Lung (tissue), 12 donors: Measurements from ENCODE around the gene CIC. TPM values are rescaled to one million over a fixed set of nuclear protein-coding genes. Genes with fewer than 3 reads are reported as not detected.

Experiments used
- ATAC-seq: fragments of 200-7000 bp; cut with Tn5 transposase; one replicate; pipeline ENCODE4 v1.9.1; 2020; ENCODE audit warnings: moderate number of reproducible peaks; ENCODE audit not compliant: insufficient read depth, low FRiP score
- DNase-seq, 3 donors: peaks; one replicate each; pipeline ENCODE4 v3.0.0-alpha.2; 2013 to 2017
- H3K27ac ChIP-seq, 2 donors: one replicate each; pipeline ENCODE4 v1.5.1; 2013; ENCODE audit warnings: mild to moderate bottlenecking in 2 of 2, moderate library complexity in 2 of 2, control low read depth in 1 of 2, inconsistent platforms in 1 of 2, low read depth in 1 of 2, low read length in 1 of 2
- H3K27me3 ChIP-seq, 3 donors: one replicate each; pipeline ENCODE4 v1.5.1; 2013; ENCODE audit warnings: low read length in 2 of 3; ENCODE audit not compliant: control insufficient read depth in 3 of 3, insufficient read depth in 3 of 3
- H3K36me3 ChIP-seq, 4 donors: one replicate each; pipeline ENCODE4 v1.5.1; 2013; ENCODE audit warnings: low read length in 4 of 4, mild to moderate bottlenecking in 1 of 4, moderate library complexity in 1 of 4; ENCODE audit not compliant: control insufficient read depth in 4 of 4, insufficient read depth in 4 of 4
- H3K4me1 ChIP-seq, 5 donors: one replicate each; pipeline ENCODE4 v1.5.1; 2013; ENCODE audit warnings: low read length in 5 of 5, mild to moderate bottlenecking in 2 of 5, moderate library complexity in 1 of 5; ENCODE audit not compliant: control insufficient read depth in 5 of 5, insufficient read depth in 5 of 5
- H3K4me3 ChIP-seq: one replicate; pipeline ENCODE4 v1.5.1; 2013; ENCODE audit warnings: mild to moderate bottlenecking, control low read depth, moderate library complexity
- H3K9ac ChIP-seq, 2 donors: one replicate each; pipeline ENCODE4 v1.5.1; 2013; ENCODE audit warnings: low read length in 2 of 2, control low read depth in 1 of 2; ENCODE audit not compliant: insufficient read depth in 1 of 2
- H3K9me3 ChIP-seq, 4 donors: one replicate each; pipeline ENCODE4 v1.5.1; 2013; ENCODE audit warnings: low read length in 3 of 4, mild to moderate bottlenecking in 1 of 4, moderate library complexity in 1 of 4; ENCODE audit not compliant: control insufficient read depth in 4 of 4, insufficient read depth in 3 of 4
- CTCF ChIP-seq: IDR thresholded peaks from 2 replicates; pipeline ENCODE4 v1.5.1; 2012; ENCODE audit warnings: mild to moderate bottlenecking; ENCODE audit errors: control extremely low read depth, extremely low read depth
- WGBS, 2 donors: extraction: QIAGEN DNeasy Blood & Tissue Kit; methylation state at CpG; one replicate each; pipeline ENCODE4 v1.1.7; 2013; 5-methylcytosine and 5-hydroxymethylcytosine counted together
- polyA plus RNA-seq, 2 donors: library from polyadenylated mRNA; stranded (reverse); fragments of 200-250 nt; gene quantifications; one replicate each; pipeline ENCODE4 v1.2.1, GENCODE V29; 2013
- total RNA-seq, 2 donors: library from RNA; depleted of rRNA in 1 of 2; stranded (reverse); fragments of >200 nt in 1 of 2; gene quantifications; one replicate each; pipeline ENCODE4 v1.2.1, GENCODE V29; 2014 to 2021
- donor health status: control.
- donor health status: control.
- donor health status: Bipolar disorder and iron deficiency.
- donor health status: healthy.
- donor health status: DM: yes; HTN: yes; CAD: no.

Gene CIC
- total and polyA plus RNA-seq, 4 donors: 31.2 to 84.5 (median 40.6) TPM

DNA sequence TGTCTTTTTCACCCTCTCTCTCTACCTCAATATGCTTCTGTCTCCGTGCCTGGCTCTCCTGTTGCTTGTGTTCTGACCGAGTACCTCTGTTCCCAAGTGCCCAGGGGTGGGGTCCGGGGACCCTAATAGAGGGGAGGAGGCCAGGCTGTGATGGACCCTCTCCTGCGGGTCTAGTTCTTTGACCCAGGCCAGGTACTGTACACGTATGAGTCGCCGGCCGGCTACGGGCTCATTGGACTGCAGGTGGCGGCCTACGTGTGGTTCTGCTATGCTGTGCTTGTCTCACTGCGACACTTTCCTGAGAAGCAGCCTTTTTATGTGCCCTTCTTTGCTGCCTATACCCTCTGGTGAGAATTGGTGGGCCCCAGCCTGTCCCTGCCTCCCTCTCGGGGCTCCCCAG is 48.5 kb downstream of the CIC start:
- TF ChIP-seq CTCF: no peak
- Histone ChIP-seq H3K4me1 (peaks cover 0 to 7% (median 4%) of the 10 kb centered on the region in 5 donors), H3K9ac (no peak overlapping the region), H3K4me3 (no peak overlapping the region), H3K36me3 (no peaks in the 10 kb centered on the region), H3K27ac (no peak overlapping the region), H3K9me3 (no peaks in the 10 kb centered on the region), H3K27me3 (peaks cover 0 to 24% (median 12%) of the 10 kb centered on the region in 3 donors)
- DNase-seq (no peak), ATAC-seq (no peak)
- WGBS, 2 donors: 91 to 93% methylated on average over 13 of the region's 13 CpGs

GRCh38 chr19:42322305-42322704 is 53.3 kb downstream of the CIC start:
- no peak overlapping the region for H3K9ac ChIP-seq
- no peak overlapping the region for H3K4me3 ChIP-seq
- WGBS, 2 donors: 72 to 79% methylated on average over 9 of the region's 9 CpGs
- TF ChIP-seq CTCF: no peak
- no peak for DNase-seq
- H3K36me3 ChIP-seq: no peaks in the 10 kb centered on the region
- no peak for ATAC-seq
- peaks cover 0 to 17% (median 10%) of the 10 kb centered on the region in 5 donors for H3K4me1 ChIP-seq
- H3K27ac ChIP-seq: no peak overlapping the region
- peaks cover 7 to 21% (median 20%) of the 10 kb centered on the region in 3 donors for H3K27me3 ChIP-seq
- peaks cover 0 to 2% (median 0%) of the 10 kb centered on the region in 4 donors for H3K9me3 ChIP-seq

DNA sequence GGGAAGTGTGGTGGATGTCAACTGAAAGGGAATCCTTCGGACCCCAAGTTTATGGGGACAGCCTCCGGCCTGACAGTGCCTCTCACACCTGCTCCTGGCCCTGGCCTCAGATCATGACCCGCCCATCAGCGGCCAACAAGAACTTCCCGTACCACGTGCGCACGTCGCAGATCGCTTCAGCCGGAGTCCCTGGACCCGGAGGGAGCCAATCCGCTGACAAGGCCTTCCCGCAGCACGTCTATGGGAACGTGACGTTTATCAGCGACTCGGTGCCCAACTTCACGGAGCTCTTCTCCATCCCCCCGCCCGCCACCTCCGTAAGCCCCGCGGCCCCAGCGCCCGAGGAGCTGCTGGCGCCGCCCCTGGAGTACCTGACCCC is 54.4 kb downstream of the CIC start:
- ATAC-seq (no peak), DNase-seq (no peak)
- H3K27ac ChIP-seq: no peak overlapping the region
- H3K9me3 ChIP-seq: peaks cover 0 to 2% (median 0%) of the 10 kb centered on the region in 4 donors
- no peak overlapping the region for H3K9ac ChIP-seq
- no peak overlapping the region for H3K4me3 ChIP-seq
- H3K27me3 ChIP-seq: peaks cover 7 to 21% (median 20%) of the 10 kb centered on the region in 3 donors
- H3K4me1 ChIP-seq: peaks cover 0 to 20% (median 14%) of the 10 kb centered on the region in 5 donors
- H3K36me3 ChIP-seq: no peaks in the 10 kb centered on the region
- WGBS, 2 donors: 23 to 24% methylated on average over 29 of the region's 29 CpGs
- TF ChIP-seq CTCF: no peak
